ENCODE data around the gene TUBA4A.

DNA sequence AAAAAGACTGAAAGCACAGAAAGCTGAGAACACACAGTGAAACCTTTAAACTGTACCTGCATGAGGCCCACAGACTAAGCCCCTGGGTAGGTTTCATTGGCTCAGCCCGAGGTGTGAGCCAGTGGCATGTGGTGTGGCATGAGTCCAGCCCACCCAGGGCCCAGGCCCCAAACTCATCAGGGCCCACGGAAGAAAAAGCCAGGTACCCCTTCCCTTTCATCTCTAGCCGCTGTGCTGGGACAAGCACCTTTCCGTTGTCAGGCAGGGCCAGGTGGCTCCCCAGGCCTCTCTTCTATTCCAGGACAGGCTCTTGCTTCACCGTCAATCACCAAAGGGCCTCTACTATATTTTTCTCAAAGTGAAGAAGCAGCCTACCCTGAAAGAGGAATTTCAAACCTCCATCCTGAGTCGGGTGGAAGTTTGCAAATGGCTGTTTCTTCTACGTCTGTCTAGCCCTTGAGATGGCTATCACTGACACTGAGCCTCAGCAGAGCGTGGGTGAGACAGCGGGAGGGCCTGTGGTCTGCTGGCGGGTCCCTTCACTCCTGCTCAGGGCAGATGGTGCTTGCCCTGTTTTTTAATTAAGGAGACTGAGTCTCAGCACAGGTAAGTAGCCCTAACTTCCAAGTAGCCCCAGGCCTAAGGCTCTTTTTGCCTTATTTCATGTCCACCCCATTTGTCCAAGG is 34.0 kb upstream of the TUBA4A start:
- TF ChIP-seq CTCF (IDR thresholded peaks at IDR 0.05) (no peak), POLR2A (IDR thresholded peaks at IDR 0.05) (no peak)

All from testis (tissue), 2 donors.